ENCODE results near the gene ICAM5.

GRCh38 chr19:10339380-10339960, 49.7 kb downstream of the ICAM5 start, which contains the start of gene ICAM3:
- TF ChIP-seq CTCF (conservative IDR thresholded peaks at IDR 0.05 in 1 of 2, IDR thresholded peaks at IDR 0.05 in 1 of 2; ENCODE audit: extremely low read depth in 1 of 2, insufficient read depth in 1 of 2, low read depth in 1 of 2, low read length in 2 of 2) (no peak), EZH2 (IDR thresholded peaks at IDR 0.05; ENCODE audit: borderline replicate concordance, low read length) (no peak)
